Epithelial cell of proximal tubule (primary cell): ENCODE results near the gene DLL1. TPM values are rescaled to one million over a fixed set of nuclear protein-coding genes. Genes with fewer than 3 reads are reported as not detected.

Experiments
- DNase-seq: peaks from one replicate; pipeline ENCODE4 v3.0.0-alpha.2; 2011; ENCODE audit warnings: low read depth
- H3K4me3 ChIP-seq: 2 replicates; pipeline ENCODE4 v1.5.1; 2011; ENCODE audit warnings: low read depth, mild to moderate bottlenecking, low read length
- total RNA-seq: library from RNA; depleted of rRNA; stranded (reverse); fragments of >200 nt; gene quantifications from 2 replicates; pipeline ENCODE4 v1.2.3, GENCODE V29; 2015
- TF ChIP-seq, protein P1 (sequence below): conservative IDR thresholded peaks from 2 replicates; pipeline ENCODE4 v1.5.1; 2012; ENCODE audit warnings: low read depth, mild to moderate bottlenecking, low read length

DLL1 gene
- total RNA-seq, 1 donor from 2014 or later = 1.7 TPM

DNA sequence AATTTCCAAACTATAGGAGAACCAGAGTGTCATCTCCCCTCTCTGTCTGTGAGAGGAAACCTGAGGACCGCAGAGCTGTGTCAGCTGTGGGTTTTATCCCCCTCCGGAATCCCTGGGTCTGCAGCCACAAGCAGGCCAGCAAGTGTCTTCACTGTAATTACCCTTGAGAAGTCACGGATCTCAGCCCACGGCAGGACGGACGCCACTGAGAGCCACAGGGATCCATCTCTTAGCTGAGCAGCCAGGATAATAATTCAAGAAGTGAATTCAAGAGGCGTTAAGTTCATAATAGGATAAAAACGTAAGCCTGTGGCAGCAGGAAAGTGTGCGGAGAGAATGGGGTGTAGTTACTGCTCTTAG is 37.0 kb downstream of the DLL1 start:
- no peak for DNase-seq
- TF ChIP-seq, protein P1, sequence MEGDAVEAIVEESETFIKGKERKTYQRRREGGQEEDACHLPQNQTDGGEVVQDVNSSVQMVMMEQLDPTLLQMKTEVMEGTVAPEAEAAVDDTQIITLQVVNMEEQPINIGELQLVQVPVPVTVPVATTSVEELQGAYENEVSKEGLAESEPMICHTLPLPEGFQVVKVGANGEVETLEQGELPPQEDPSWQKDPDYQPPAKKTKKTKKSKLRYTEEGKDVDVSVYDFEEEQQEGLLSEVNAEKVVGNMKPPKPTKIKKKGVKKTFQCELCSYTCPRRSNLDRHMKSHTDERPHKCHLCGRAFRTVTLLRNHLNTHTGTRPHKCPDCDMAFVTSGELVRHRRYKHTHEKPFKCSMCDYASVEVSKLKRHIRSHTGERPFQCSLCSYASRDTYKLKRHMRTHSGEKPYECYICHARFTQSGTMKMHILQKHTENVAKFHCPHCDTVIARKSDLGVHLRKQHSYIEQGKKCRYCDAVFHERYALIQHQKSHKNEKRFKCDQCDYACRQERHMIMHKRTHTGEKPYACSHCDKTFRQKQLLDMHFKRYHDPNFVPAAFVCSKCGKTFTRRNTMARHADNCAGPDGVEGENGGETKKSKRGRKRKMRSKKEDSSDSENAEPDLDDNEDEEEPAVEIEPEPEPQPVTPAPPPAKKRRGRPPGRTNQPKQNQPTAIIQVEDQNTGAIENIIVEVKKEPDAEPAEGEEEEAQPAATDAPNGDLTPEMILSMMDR = no peak
- H3K4me3 ChIP-seq = no peak overlapping the region

DNA sequence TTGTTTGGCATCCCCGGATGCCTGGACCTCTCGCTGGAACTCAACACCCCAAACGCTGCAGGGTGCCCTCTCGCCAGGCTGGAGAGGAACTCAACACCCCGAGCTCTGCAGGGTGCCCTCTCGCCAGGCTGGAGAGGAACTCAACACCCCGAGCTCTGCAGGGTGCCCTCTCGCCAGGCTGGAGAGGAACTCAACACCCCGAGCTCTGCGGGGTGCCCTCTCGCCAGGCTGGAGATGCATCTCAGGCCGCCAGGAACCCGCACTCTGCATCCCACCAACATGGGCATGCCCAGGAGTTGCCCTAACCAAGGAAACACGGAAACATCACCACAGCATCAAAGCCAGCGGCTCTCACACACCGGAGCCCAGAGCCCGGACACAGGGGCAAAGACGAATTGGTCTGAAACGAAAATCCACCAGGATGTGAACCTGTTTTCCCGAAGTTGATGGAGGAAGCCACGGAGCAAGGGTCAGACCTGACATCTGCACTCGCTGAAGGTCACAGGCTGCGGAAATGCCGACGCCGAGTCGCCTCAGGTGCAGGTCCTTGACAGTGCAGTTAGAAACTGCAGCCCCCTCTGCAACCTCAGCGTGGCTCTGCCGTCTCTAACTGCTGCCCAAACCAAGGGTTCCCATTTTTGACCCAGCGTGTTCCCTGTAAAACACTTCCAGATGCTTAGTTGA is 37.5 kb downstream of the DLL1 start:
- TF ChIP-seq, protein P1 = no peak
- H3K4me3 ChIP-seq = no peak overlapping the region
- no peak for DNase-seq

DNA sequence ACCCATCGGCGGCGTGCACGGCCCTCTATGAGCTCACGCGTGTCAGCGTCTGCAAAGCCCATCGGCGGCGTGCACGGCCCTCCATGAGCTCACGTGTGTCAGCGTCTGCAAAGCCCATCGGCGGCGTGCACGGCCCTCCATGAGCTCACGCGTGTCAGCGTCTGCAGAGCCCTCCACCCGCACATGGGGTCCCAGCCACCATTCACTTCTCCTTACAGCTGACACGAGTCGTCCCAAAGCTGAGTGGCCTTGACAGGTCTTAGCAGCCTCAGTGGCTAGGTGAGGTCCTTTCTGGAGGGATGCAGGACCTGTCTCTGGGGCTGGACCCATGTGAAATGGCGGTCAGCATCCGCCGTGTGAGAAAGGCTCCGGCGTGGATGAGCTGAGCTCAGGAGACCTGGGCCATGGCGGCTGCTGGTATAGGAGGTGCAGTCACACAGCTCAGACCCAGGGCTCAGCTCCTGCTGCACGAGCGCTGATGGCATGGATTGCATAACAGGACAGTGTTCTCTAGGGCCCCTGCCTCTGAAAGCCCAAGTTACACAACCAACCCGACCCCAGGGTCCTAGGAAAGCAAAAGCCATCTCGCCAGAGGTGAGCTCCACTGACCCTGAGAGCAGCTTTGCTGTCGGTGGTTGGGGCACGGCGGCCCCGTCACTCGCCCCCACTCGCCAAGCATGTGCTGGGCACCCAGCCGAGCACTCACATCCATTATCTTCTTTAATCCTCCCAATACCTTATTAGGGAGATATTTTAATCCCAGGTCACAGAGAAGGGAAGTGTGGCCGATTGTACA is 38.9 kb downstream of the DLL1 start:
- TF ChIP-seq, protein P1 = no peak
- H3K4me3 ChIP-seq = no peak overlapping the region
- DNase-seq = no peak

DNA sequence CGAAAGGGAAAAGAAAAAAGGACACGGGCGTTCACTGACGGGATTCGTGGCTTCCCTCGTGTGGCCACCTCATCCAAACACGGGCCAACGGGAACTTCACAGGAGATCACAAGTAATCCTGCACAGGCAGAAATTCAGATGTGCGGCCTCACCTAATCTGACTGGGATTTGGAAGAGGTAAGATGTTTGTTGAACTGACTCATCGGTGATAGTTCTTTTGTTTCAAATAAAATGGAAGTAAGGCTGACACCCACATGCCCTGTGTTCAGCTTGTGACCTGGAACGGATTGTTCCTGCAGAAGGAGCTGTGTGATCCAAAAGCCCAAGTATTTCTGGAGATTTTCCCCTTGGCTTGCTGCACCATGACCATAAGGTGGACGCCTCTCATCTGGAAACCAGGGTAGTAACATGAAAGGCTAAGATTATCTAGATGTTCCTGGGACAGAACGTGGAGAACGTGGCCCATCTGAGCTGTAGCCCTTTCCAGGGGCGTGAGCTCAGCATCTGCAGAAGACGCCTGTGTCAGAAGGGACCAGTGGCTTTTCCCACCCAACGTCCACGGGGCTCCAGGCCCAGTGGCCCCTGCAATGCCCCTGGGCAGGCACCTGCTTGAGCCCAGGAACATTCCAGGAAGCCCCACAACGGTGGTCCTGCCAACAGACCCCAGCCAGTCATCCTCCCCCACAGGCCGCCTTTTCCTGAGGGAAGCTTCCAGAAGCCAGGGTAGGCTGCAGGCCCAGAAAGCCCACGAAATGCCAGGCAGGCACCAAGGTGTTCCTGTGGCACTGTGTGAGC is 39.7 kb downstream of the DLL1 start:
- TF ChIP-seq, protein P1 = no peak
- no peak overlapping the region for H3K4me3 ChIP-seq
- DNase-seq = no peak

DNA sequence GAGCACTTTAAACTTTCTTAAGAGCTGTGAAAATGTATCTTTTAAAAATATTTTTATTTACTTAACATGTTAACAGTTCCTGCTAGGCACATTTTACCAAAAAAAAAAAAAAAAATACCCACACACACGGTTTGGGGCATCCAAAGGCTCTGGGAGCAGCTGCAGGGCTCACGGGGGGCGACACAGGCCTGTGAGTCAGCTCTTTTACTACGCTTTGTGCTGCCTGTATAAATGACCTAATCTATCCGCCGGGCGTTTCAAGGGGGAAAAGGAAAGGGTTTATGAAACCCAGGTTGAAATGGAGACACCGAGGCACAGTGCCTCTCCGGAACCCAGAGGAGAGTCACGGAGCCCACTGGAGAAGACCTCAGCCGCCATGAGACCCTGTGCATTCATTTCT is 40.4 kb downstream of the DLL1 start:
- DNase-seq = no peak
- TF ChIP-seq, protein P1 = no peak
- H3K4me3 ChIP-seq = no peak overlapping the region

DNA sequence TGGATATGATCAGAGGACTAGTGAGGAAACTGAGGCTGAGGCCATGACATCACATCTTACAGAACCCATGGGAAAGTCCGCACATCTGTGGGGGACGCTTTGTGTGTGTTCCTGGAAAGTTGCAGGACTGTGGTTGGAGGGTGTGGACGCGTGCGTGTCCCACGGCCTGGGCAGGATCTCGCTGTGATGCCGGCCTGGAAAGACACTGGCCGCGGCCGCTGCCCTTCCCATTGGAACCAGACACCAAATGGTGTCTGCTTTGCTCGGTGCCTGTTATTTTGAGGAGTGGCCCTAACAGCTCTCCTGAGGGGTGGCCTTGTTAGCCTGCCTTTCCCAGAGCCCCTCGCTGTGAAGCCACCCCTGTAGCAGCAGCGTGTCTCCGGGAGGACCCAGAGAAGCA is 41.1 kb downstream of the DLL1 start:
- H3K4me3 ChIP-seq = no peak overlapping the region
- TF ChIP-seq, protein P1 = no peak
- DNase-seq = no peak
